H1 (cell line): ENCODE measurements around the gene ZNF728. TPM values are rescaled to one million over a fixed set of nuclear protein-coding genes. Genes with fewer than 3 reads are reported as not detected.

Experiments used
- CTCF ChIA-PET: fragments of 300-600 bp; sonication (Branson Sonifier 250); formaldehyde crosslinking; loops from one replicate; lab custom pipeline; 2021; ENCODE audit not compliant: partially characterized antibody; lab: Charles Lee
- POLR2A ChIA-PET: fragments of 300-600 bp; sonication (Branson Sonifier 250); formaldehyde crosslinking; loops from one replicate; lab custom pipeline; 2021; ENCODE audit warnings: inconsistent platforms; ENCODE audit not compliant: partially characterized antibody; lab: Charles Lee
- DNase-seq, 2 experiments: peaks; one replicate each; pipeline versions ENCODE4 v3.0.0 to v3.0.0-alpha.2; 2010 to 2022; ENCODE audit warnings: low spot score in 2 of 2, low read depth in 1 of 2, mixed read lengths in 1 of 2
- FAIRE-seq: peaks from 2 replicates; lab custom pipeline; 2011; peaks lifted over from hg19 to GRCh38; lab: Jason Lieb, UNC
- H2AFZ ChIP-seq: 2 replicates; pipeline ENCODE4 v1.8.1; 2012; ENCODE audit warnings: low read length, inconsistent platforms
- H2AK5ac ChIP-seq: 2 replicates; pipeline ENCODE4 v1.6.1; 2013; ENCODE audit warnings: low read depth, low read length
- H2BK120ac ChIP-seq: replicated peaks from 2 replicates; pipeline ENCODE3; 2013; ENCODE audit warnings: low read depth, low read length, inconsistent platforms
- H2BK12ac ChIP-seq: 2 replicates; pipeline ENCODE4 v1.6.1; 2013; ENCODE audit warnings: low read depth, low read length
- H2BK15ac ChIP-seq: 2 replicates; pipeline ENCODE4 v1.6.1; 2013; ENCODE audit warnings: low read length
- H2BK20ac ChIP-seq: 2 replicates; pipeline ENCODE4 v1.6.1; 2013; ENCODE audit warnings: low read length
- H2BK5ac ChIP-seq: 2 replicates; pipeline ENCODE4 v1.6.1; 2013; ENCODE audit warnings: low read depth, low read length
- H3K14ac ChIP-seq: 2 replicates; pipeline ENCODE4 v1.6.1; 2013; ENCODE audit warnings: inconsistent platforms; ENCODE audit not compliant: insufficient read length
- H3K18ac ChIP-seq: 2 replicates; pipeline ENCODE4 v1.6.1; 2013; ENCODE audit warnings: low read length; ENCODE audit errors: extremely low read depth
- H3K23ac ChIP-seq: 2 replicates; pipeline ENCODE4 v1.6.1; 2013; ENCODE audit warnings: inconsistent platforms; ENCODE audit not compliant: insufficient read length
- H3K23me2 ChIP-seq: 2 replicates; pipeline ENCODE4 v1.6.1; 2013; ENCODE audit warnings: low read depth, low read length
- H3K27ac ChIP-seq: 2 replicates; pipeline ENCODE4 v1.6.1; 2011; ENCODE audit warnings: low read depth, low read length, inconsistent platforms
- H3K27me3 ChIP-seq, 4 experiments: replicated peaks in 1 of 4; 1 replicate in 1 of 4; 2 replicates in 3 of 4; pipeline versions ENCODE4 v1.6.1 to v1.8.1; 2011 to 2013; ENCODE audit warnings: low read length in 3 of 4, mild to moderate bottlenecking in 3 of 4, inconsistent platforms in 2 of 4, mixed read lengths in 2 of 4, moderate library complexity in 1 of 4; ENCODE audit not compliant: control insufficient read depth in 3 of 4, insufficient read depth in 3 of 4; ENCODE audit errors: extremely low read depth in 1 of 4
- H3K36me3 ChIP-seq, 4 experiments: 2 replicates each; pipeline versions ENCODE4 v1.6.1 to v1.8.1; 2011 to 2013; ENCODE audit warnings: mild to moderate bottlenecking in 4 of 4, low read length in 3 of 4, moderate library complexity in 2 of 4, control low read depth in 1 of 4, inconsistent platforms in 1 of 4; ENCODE audit not compliant: insufficient read depth in 4 of 4, control insufficient read depth in 2 of 4
- H3K4ac ChIP-seq: replicated peaks from 2 replicates; pipeline ENCODE3; 2013; ENCODE audit warnings: low read length, low read depth, mixed read lengths, inconsistent platforms; ENCODE audit not compliant: insufficient read length
- H3K4me1 ChIP-seq, 4 experiments: replicated peaks in 1 of 4; 1 replicate in 1 of 4; 2 replicates in 3 of 4; pipeline versions ENCODE4 v1.6.1 to v1.8.1; 2011 to 2013; ENCODE audit warnings: low read length in 3 of 4, inconsistent platforms in 2 of 4, mixed read lengths in 1 of 4; ENCODE audit not compliant: insufficient read depth in 4 of 4, control insufficient read depth in 3 of 4
- H3K4me2 ChIP-seq, 2 experiments: 2 replicates each; pipeline versions ENCODE4 v1.6.1 to v1.8.1; 2011 to 2013; ENCODE audit warnings: low read depth in 2 of 2, low read length in 2 of 2, control low read depth in 1 of 2, inconsistent platforms in 1 of 2, mild to moderate bottlenecking in 1 of 2; ENCODE audit not compliant: insufficient read depth in 1 of 2
- H3K4me3 ChIP-seq, 4 experiments: fragments of 200-600, 300-600 bp in 1 of 4; sonication (generic), shearing (Covaris generic), sonication (Bioruptor Twin) in 1 of 4; 2 replicates each; pipeline versions ENCODE4 v1.5.1 to v1.8.1; 2011 to 2016; ENCODE audit warnings: low read length in 4 of 4, low read depth in 3 of 4, control low read depth in 2 of 4, inconsistent platforms in 2 of 4, mild to moderate bottlenecking in 2 of 4, mixed read lengths in 1 of 4, moderate library complexity in 1 of 4; ENCODE audit not compliant: insufficient read depth in 2 of 4; ENCODE audit errors: extremely low read depth in 1 of 4
- H3K56ac ChIP-seq: replicated peaks from 2 replicates; pipeline ENCODE3; 2013; ENCODE audit warnings: low read depth, mild to moderate bottlenecking, mixed read lengths, low read length, inconsistent platforms; ENCODE audit not compliant: insufficient read length
- H3K79me1 ChIP-seq: 2 replicates; pipeline ENCODE4 v1.6.1; 2013; ENCODE audit warnings: low read depth, low read length, control low read depth
- H3K79me2 ChIP-seq, 2 experiments: 2 replicates each; pipeline versions ENCODE4 v1.6.1 to v1.8.1; 2012 to 2013; ENCODE audit warnings: low read length in 2 of 2, mild to moderate bottlenecking in 2 of 2, inconsistent platforms in 1 of 2; ENCODE audit not compliant: insufficient read depth in 2 of 2, control insufficient read depth in 1 of 2
- H3K9ac ChIP-seq, 4 experiments: replicated peaks in 1 of 4; 1 replicate in 1 of 4; 2 replicates in 3 of 4; pipeline versions ENCODE4 v1.6.1 to v1.8.1; 2011 to 2013; ENCODE audit warnings: low read depth in 3 of 4, low read length in 3 of 4, control low read depth in 2 of 4, mild to moderate bottlenecking in 2 of 4, moderate library complexity in 2 of 4, inconsistent platforms in 1 of 4; ENCODE audit errors: extremely low read depth in 1 of 4
- H3K9me3 ChIP-seq, 2 experiments: 2 replicates each; pipeline versions ENCODE4 v1.6.1 to v1.8.1; 2012 to 2013; ENCODE audit warnings: mild to moderate bottlenecking in 2 of 2, moderate library complexity in 2 of 2, control low read depth in 1 of 2, inconsistent platforms in 1 of 2, low read depth in 1 of 2, low read length in 1 of 2, mixed read lengths in 1 of 2; ENCODE audit not compliant: insufficient read depth in 2 of 2
- H4K20me1 ChIP-seq, 2 experiments: replicated peaks in 1 of 2; 2 replicates each; pipeline versions ENCODE3 to v1.8.1; 2011 to 2013; ENCODE audit warnings: inconsistent platforms in 2 of 2, low read length in 2 of 2, mild to moderate bottlenecking in 1 of 2; ENCODE audit not compliant: insufficient read depth in 2 of 2, control insufficient read depth in 1 of 2
- H4K5ac ChIP-seq: 2 replicates; pipeline ENCODE4 v1.6.1; 2013; ENCODE audit warnings: low read length, low read depth, mixed read lengths, inconsistent platforms; ENCODE audit not compliant: insufficient read length
- H4K8ac ChIP-seq: 2 replicates; pipeline ENCODE4 v1.8.0; 2013; ENCODE audit warnings: mild to moderate bottlenecking, moderate library complexity, low read length, inconsistent platforms; ENCODE audit not compliant: insufficient read depth; ENCODE audit errors: extremely low read depth
- H4K91ac ChIP-seq: replicated peaks from 2 replicates; pipeline ENCODE3; 2013; ENCODE audit warnings: low read length, mixed read lengths, inconsistent platforms; ENCODE audit not compliant: insufficient read length
- ATF3 ChIP-seq: IDR thresholded peaks from 2 replicates; pipeline ENCODE4 v1.6.1; 2011; ENCODE audit warnings: low read depth, mild to moderate bottlenecking, low read length; ENCODE audit not compliant: insufficient read depth
- SIX5 ChIP-seq: IDR thresholded peaks from 2 replicates; pipeline ENCODE4 v1.6.1; 2011; ENCODE audit warnings: mild to moderate bottlenecking, low read depth, low read length
- WGBS, 2 experiments: shearing (Covaris generic) in 1 of 2; methylation state at CpG; one replicate each; pipeline versions ENCODE4 v1.1.6 to v1.1.7; 2013 to 2015; ENCODE audit warnings: low lambda C conversion rate in 2 of 2, mixed read lengths in 2 of 2, inconsistent platforms in 1 of 2, low coverage in 1 of 2, missing lambda C conversion rate in 1 of 2; ENCODE audit not compliant: insufficient replicate concordance in 2 of 2, insufficient coverage in 1 of 2, insufficient read length in 1 of 2; ENCODE audit errors: extremely low coverage in 1 of 2, missing lambda C conversion rate in 1 of 2; 5-methylcytosine and 5-hydroxymethylcytosine counted together
- polyA plus RNA-seq, 7 experiments: library from polyadenylated mRNA; depleted of rRNA in 3 of 7; stranded (reverse) in 5 of 7; unstranded in 2 of 7; fragments of >200 nt in 5 of 7; fragments of 200-250 nt in 2 of 7; gene quantifications; 1 replicate in 5 of 7; 2 replicates in 1 of 7; 4 replicates in 1 of 7; pipeline versions ENCODE4 v1.2.1 to v1.2.3, GENCODE V29; 2011 to 2013; ENCODE audit warnings: missing spikeins in 2 of 7, mixed read lengths in 2 of 7
- total RNA-seq: library from RNA; stranded (reverse); fragmentation: NEBNext Ultra II Directional; extraction: Animal tissue kit (Norgen Biotek cat#: 25700); gene quantifications from 2 replicates; pipeline ENCODE4 v1.2.1, GENCODE V29; 2021

The ZNF728 gene
- total and polyA plus RNA-seq, 2 of the 8 experiments (the other 6 are each of a cell fraction or from before 2014, with no cell fraction given): not detected

GRCh38 chr19:23052349-23052748 lies 49.4 kb upstream of the ZNF728 start:
- Histone ChIP-seq H2BK15ac (no peak overlapping the region), H3K18ac (no peak overlapping the region), H3K27ac (no peak overlapping the region), H2AK5ac (no peak overlapping the region), H3K23ac (no peak overlapping the region), H3K79me2 (no peaks in the 10 kb centered on the region), H3K27me3 (no peaks in the 10 kb centered on the region), H4K20me1 (no peaks in the 10 kb centered on the region), H3K79me1 (no peaks in the 10 kb centered on the region), H3K9ac (no peak overlapping the region), H3K14ac (no peak overlapping the region), H3K4me3 (no peak overlapping the region), H4K91ac (no peak overlapping the region), H3K4ac (no peak overlapping the region), H3K36me3 (no peaks in the 10 kb centered on the region), H3K56ac (no peak overlapping the region), H3K4me2 (no peak overlapping the region), H3K4me1 (no peaks in the 10 kb centered on the region), H2BK20ac (no peak overlapping the region), H3K23me2 (no peaks in the 10 kb centered on the region), H2BK5ac (no peak overlapping the region), H2BK12ac (no peak overlapping the region), H2AFZ (no peak overlapping the region), H4K8ac (no peak overlapping the region), H2BK120ac (no peak overlapping the region), H3K9me3 (peaks cover 74 to 83% of the 10 kb centered on the region in 2 experiments), H4K5ac (no peak overlapping the region)
- CTCF ChIA-PET: no interaction called here
- 88% methylated on average over 1 of the region's 1 CpG; no CpG with 5 or more reads in 1 of the 2 experiments for WGBS, 2 experiments
- no peak for DNase-seq
- POLR2A ChIA-PET: no interaction called here
- no peak for FAIRE-seq
- TF ChIP-seq SIX5 (no peak), ATF3 (no peak)
